H1 (cell line): Measurements from ENCODE around the gene MRM2. TPM values are rescaled to one million over a fixed set of nuclear protein-coding genes. Genes with fewer than 3 reads are reported as not detected.

ENCODE experiments used
- BCL11A ChIP-seq, 2 experiments: IDR thresholded peaks; one replicate each; pipeline ENCODE4 v1.6.1; 2011; ENCODE audit warnings: low read depth in 2 of 2, low read length in 2 of 2, mild to moderate bottlenecking in 2 of 2
- CHD1 ChIP-seq: IDR thresholded peaks from 2 replicates; pipeline ENCODE4 v1.6.1; 2012; ENCODE audit warnings: low read depth, low read length, improper control_type of control experiment
- CHD7 ChIP-seq: fragments of 300-600 bp; sonication (generic); IDR thresholded peaks from 2 replicates; pipeline ENCODE4 v1.7.1; 2012; ENCODE audit warnings: low read length, moderate library complexity, mild to moderate bottlenecking, inconsistent platforms; ENCODE audit not compliant: insufficient replicate concordance
- FOSL1 ChIP-seq: IDR thresholded peaks from 2 replicates; pipeline ENCODE4 v1.6.1; 2011; ENCODE audit warnings: mild to moderate bottlenecking, low read depth, low read length, moderate library complexity; ENCODE audit not compliant: insufficient read depth
- HDAC2 ChIP-seq, 2 experiments: fragments of 300-600 bp in 1 of 2; sonication (generic) in 1 of 2; IDR thresholded peaks; 2 replicates each; pipeline ENCODE4 v1.6.1; 2011 to 2012; ENCODE audit warnings: low read depth in 2 of 2, low read length in 2 of 2, mild to moderate bottlenecking in 2 of 2, moderate library complexity in 2 of 2, borderline replicate concordance in 1 of 2, inconsistent platforms in 1 of 2
- JUND ChIP-seq: IDR thresholded peaks from 2 replicates; pipeline ENCODE4 v1.6.1; 2011; ENCODE audit warnings: mild to moderate bottlenecking, improper control_type of control experiment, low read length
- KDM4A ChIP-seq: IDR thresholded peaks from one replicate; pipeline ENCODE4 v1.7.1; 2012; ENCODE audit warnings: low read depth, mild to moderate bottlenecking, moderate library complexity, low read length, inconsistent platforms; ENCODE audit not compliant: severe bottlenecking
- MAFK ChIP-seq: IDR thresholded peaks from 2 replicates; pipeline ENCODE4 v1.6.1; 2012; ENCODE audit warnings: low read depth, mild to moderate bottlenecking, improper control_type of control experiment, low read length
- POU5F1 ChIP-seq: IDR thresholded peaks from 2 replicates; pipeline ENCODE4 v1.6.1; 2011; ENCODE audit warnings: low read depth, mild to moderate bottlenecking, low read length, moderate library complexity
- TCF12 ChIP-seq: IDR thresholded peaks from 2 replicates; pipeline ENCODE4 v1.6.1; 2011; ENCODE audit warnings: low read depth, mild to moderate bottlenecking, low read length
- TEAD4 ChIP-seq: IDR thresholded peaks from 2 replicates; pipeline ENCODE4 v1.6.1; 2012; ENCODE audit warnings: low read depth, low read length, inconsistent platforms, mixed read lengths
- YY1 ChIP-seq: IDR thresholded peaks from 2 replicates; pipeline ENCODE4 v1.6.1; 2011; ENCODE audit warnings: low read depth, mild to moderate bottlenecking, low read length
- polyA plus RNA-seq, 7 experiments: library from polyadenylated mRNA; depleted of rRNA in 3 of 7; stranded (reverse) in 5 of 7; unstranded in 2 of 7; fragments of >200 nt in 5 of 7; fragments of 200-250 nt in 2 of 7; gene quantifications; 1 replicate in 5 of 7; 2 replicates in 1 of 7; 4 replicates in 1 of 7; pipeline versions ENCODE4 v1.2.1 to v1.2.3, GENCODE V29; 2011 to 2013; ENCODE audit warnings: missing spikeins in 2 of 7, mixed read lengths in 2 of 7
- total RNA-seq: library from RNA; stranded (reverse); fragmentation: NEBNext Ultra II Directional; extraction: Animal tissue kit (Norgen Biotek cat#: 25700); gene quantifications from 2 replicates; pipeline ENCODE4 v1.2.1, GENCODE V29; 2021

Gene MRM2
- total and polyA plus RNA-seq, 2 of the 8 experiments (the other 6 are each of a cell fraction or from before 2014, with no cell fraction given): 17.2 to 38.6 TPM

- TF ChIP-seq CHD7: no peak
- no peak for TF ChIP-seq POU5F1
- no peak for TF ChIP-seq YY1
- TF ChIP-seq MAFK: no peak
- no peak for TF ChIP-seq TCF12
- TF ChIP-seq JUND: no peak
- no peak for TF ChIP-seq FOSL1
- no peak for TF ChIP-seq KDM4A
- no peak for TF ChIP-seq HDAC2 (IDR thresholded peaks at IDR 0.05; ENCODE audit: borderline replicate concordance in 1 of 2, low read depth in 2 of 2, low read length in 2 of 2)
- TF ChIP-seq BCL11A (IDR thresholded peaks at IDR 0.05; ENCODE audit: low read depth in 2 of 2, low read length in 2 of 2): no peak
- TF ChIP-seq TEAD4: no peak
- TF ChIP-seq CHD1: no peak
Measured at GRCh38 chr7:2204446-2204845, 37.6 kb downstream of the MRM2 start (continued).
